Naive thymus-derived CD8-positive, alpha-beta T cell (primary cell): ENCODE results near the gene LRGUK. TPM values are rescaled to one million over a fixed set of nuclear protein-coding genes. Genes with fewer than 3 reads are reported as not detected.
"Not testable (repeated sequence)": the region's sequence is repeated elsewhere in the genome, so short reads cannot be mapped to it uniquely, and the experiment has no call there.

Experiments
- ATAC-seq, 2 donors: fragments of 150-1000 bp; cut with Tn5 transposase in 1 of 2; sonication (Bioruptor Pico), chemical (Tn5 transposase) in 1 of 2; 1 replicate in 1 of 2; 2 replicates in 1 of 2; pipeline ENCODE4 v1.10.0; 2021; ENCODE audit warnings: mild to moderate bottlenecking in 2 of 2, moderate library complexity in 2 of 2
- POLR2A ChIA-PET: fragments of 350-600 bp; sonication (Branson Sonifier 250); formaldehyde crosslinking; loops from one replicate; lab custom pipeline; 2021; ENCODE audit warnings: antibody characterized with exemption; lab: Charles Lee
- DNase-seq, 10 donors: peaks; one replicate each; pipeline versions ENCODE4 v3.0.0 to v3.0.0-alpha.2; 2020 to 2022
- H3K27ac Mint-ChIP-seq, 10 donors: one replicate each; pipeline ENCODE4 v1.8.0; 2020 to 2022; ENCODE audit warnings: mild to moderate bottlenecking in 10 of 10, mixed read lengths in 10 of 10, moderate library complexity in 4 of 10, inconsistent platforms in 1 of 10
- H3K27me3 Mint-ChIP-seq, 5 donors: one replicate each; pipeline ENCODE4 v1.8.0; 2021 to 2022; ENCODE audit warnings: mixed read lengths in 5 of 5
- H3K36me3 Mint-ChIP-seq, 3 donors: one replicate each; pipeline ENCODE4 v1.8.0; 2020 to 2022; ENCODE audit warnings: mixed read lengths in 3 of 3, mild to moderate bottlenecking in 2 of 3, inconsistent platforms in 1 of 3
- H3K4me1 Mint-ChIP-seq, 4 donors: one replicate each; pipeline ENCODE4 v1.8.0; 2021 to 2022; ENCODE audit warnings: mixed read lengths in 4 of 4
- H3K4me3 Mint-ChIP-seq, 10 donors: one replicate each; pipeline ENCODE4 v1.8.0; 2020 to 2022; ENCODE audit warnings: mild to moderate bottlenecking in 10 of 10, mixed read lengths in 10 of 10, moderate library complexity in 6 of 10, inconsistent platforms in 1 of 10
- H3K9me3 Mint-ChIP-seq, 9 donors: one replicate each; pipeline ENCODE4 v1.8.0; 2020 to 2022; ENCODE audit warnings: mixed read lengths in 9 of 9, mild to moderate bottlenecking in 3 of 9, inconsistent platforms in 1 of 9, moderate library complexity in 1 of 9
- polyA plus RNA-seq, 3 donors: library from polyadenylated mRNA; unstranded; fragments of 300-500 nt; fragmentation: Illumina TruSeq; gene quantifications; one replicate each; pipeline ENCODE4 v1.2.3, GENCODE V29; 2021
- total RNA-seq, 8 experiments: library from RNA in 2 of 8; stranded (reverse) in 2 of 8; gene quantifications; one replicate each; pipeline ENCODE4 v1.2.3 and lab custom pipeline; 2021 to 2026

LRGUK gene
- total RNA-seq (under 1 TPM; 0.34 to 0.60 TPM), polyA plus RNA-seq (under 1 TPM in 1 of 3 donors, not detected in 2; 0.09 TPM), total RNA-seq (lab: John Stamatoyannopoulos, UW) (0 to 0.64 (median 0.20) reads per million in 6 experiments)

GRCh38 chr7:134126966-134127848 is at the start of gene LRGUK:
Gene LRGUK (plus strand): TSS chr7:134127340. CDS start chr7:134127368, 28 bp downstream.
- Mint-ChIP-seq H3K27ac (peak within 1 kb of the TSS in 6 of 10 donors; percentile 7 to 72 (median 40)), H3K9me3 (no peaks in the 10 kb centered on the region)
- POLR2A ChIA-PET = no interaction called here

GRCh38 chr7:134077560-134077959 is 49.6 kb upstream of the LRGUK start:
- peaks cover 10 to 32% (median 22%) of the 10 kb centered on the region in 3 donors for H3K36me3 Mint-ChIP-seq
- peaks cover 0 to 32% (median 12%) of the 10 kb centered on the region in 9 donors for H3K9me3 Mint-ChIP-seq
- ATAC-seq, H3K27me3 Mint-ChIP-seq, H3K4me3 Mint-ChIP-seq, H3K4me1 Mint-ChIP-seq, DNase-seq, POLR2A ChIA-PET, H3K27ac Mint-ChIP-seq: not testable (repeated sequence)

More at GRCh38 chr7:134126966-134127848, at the start of gene LRGUK:
- Mint-ChIP-seq H3K36me3 (no peaks in the 10 kb centered on the region), H3K4me3 (peak within 1 kb of the TSS; percentile 86 to 93 (median 90)), H3K27me3 (peaks cover 16 to 35% (median 24%) of the 10 kb centered on the region in 5 donors), H3K4me1 (peaks cover 9 to 19% (median 14%) of the 10 kb centered on the region in 4 donors)
- ATAC-seq (peak; percentile 100), DNase-seq (peak; percentile 62 to 90 (median 79))

- H3K27me3 Mint-ChIP-seq = no peaks in the 10 kb centered on the region
- ATAC-seq = no peak
- POLR2A ChIA-PET = no interaction called here
Observed at GRCh38 chr7:134078991-134079390, 48.1 kb upstream of the LRGUK start.

GRCh38 chr7:134081695-134082094 is 45.4 kb upstream of the LRGUK start:
- H3K27ac Mint-ChIP-seq = no peak overlapping the region
- POLR2A ChIA-PET = no interaction called here
- H3K27me3 Mint-ChIP-seq = no peaks in the 10 kb centered on the region
- H3K36me3 Mint-ChIP-seq = peaks cover 0 to 16% (median 9%) of the 10 kb centered on the region in 3 donors
- DNase-seq (no peak), ATAC-seq (no peak)
- H3K9me3 Mint-ChIP-seq = peaks cover 0 to 17% (median 7%) of the 10 kb centered on the region in 9 donors
- H3K4me1 Mint-ChIP-seq = peaks cover 0 to 6% (median 0%) of the 10 kb centered on the region in 4 donors
- no peak overlapping the region for H3K4me3 Mint-ChIP-seq

More at GRCh38 chr7:134078991-134079390, 48.1 kb upstream of the LRGUK start:
- peaks cover 0 to 32% (median 9%) of the 10 kb centered on the region in 9 donors for H3K9me3 Mint-ChIP-seq
- no peak overlapping the region for H3K27ac Mint-ChIP-seq
- no peak for DNase-seq
- H3K36me3 Mint-ChIP-seq = peaks cover 10 to 32% (median 20%) of the 10 kb centered on the region in 3 donors
- H3K4me3 Mint-ChIP-seq = no peak overlapping the region
- no peaks in the 10 kb centered on the region for H3K4me1 Mint-ChIP-seq

GRCh38 chr7:134083766-134084487 is 43.2 kb upstream of the LRGUK start:
- POLR2A ChIA-PET = no interaction called here
- Mint-ChIP-seq H3K27ac (no peak overlapping the region), H3K4me1 (peaks cover 0 to 6% (median 0%) of the 10 kb centered on the region in 4 donors), H3K9me3 (peaks cover 6 to 38% (median 20%) of the 10 kb centered on the region in 9 donors), H3K4me3 (no peak overlapping the region), H3K27me3 (peaks cover 0 to under 1% (median 0%) of the 10 kb centered on the region in 5 donors), H3K36me3 (peaks cover 0 to 25% (median 22%) of the 10 kb centered on the region in 3 donors)
- ATAC-seq (no peak), DNase-seq (no peak)

GRCh38 chr7:134084488-134085144 is 42.5 kb upstream of the LRGUK start:
- ATAC-seq (no peak), DNase-seq (no peak)
- Mint-ChIP-seq H3K4me1 (peaks cover 0 to 6% (median 0%) of the 10 kb centered on the region in 4 donors), H3K36me3 (peaks cover 3 to 31% (median 29%) of the 10 kb centered on the region in 3 donors), H3K4me3 (no peak overlapping the region), H3K27ac (no peak overlapping the region), H3K27me3 (peaks cover 0 to 3% (median 0%) of the 10 kb centered on the region in 5 donors), H3K9me3 (peaks cover 12 to 45% (median 25%) of the 10 kb centered on the region in 9 donors)
- POLR2A ChIA-PET = no interaction called here

- H3K4me3 Mint-ChIP-seq = no peak overlapping the region
- ATAC-seq (no peak), DNase-seq (no peak)
- peaks cover 16 to 52% (median 32%) of the 10 kb centered on the region in 9 donors for H3K9me3 Mint-ChIP-seq
- H3K27ac Mint-ChIP-seq = no peak overlapping the region
- POLR2A ChIA-PET = no interaction called here
- peaks cover 0 to 6% (median 0%) of the 10 kb centered on the region in 4 donors for H3K4me1 Mint-ChIP-seq
- peaks cover 0 to 7% (median 0%) of the 10 kb centered on the region in 5 donors for H3K27me3 Mint-ChIP-seq
- peaks cover 3 to 37% (median 36%) of the 10 kb centered on the region in 3 donors for H3K36me3 Mint-ChIP-seq
Observed at GRCh38 chr7:134085311-134085710, 41.8 kb upstream of the LRGUK start.

- no peak overlapping the region for H3K4me3 Mint-ChIP-seq
- POLR2A ChIA-PET = no interaction called here
- H3K27me3 Mint-ChIP-seq = peaks cover 0 to 10% (median 0%) of the 10 kb centered on the region in 5 donors
- peaks cover 20 to 63% (median 38%) of the 10 kb centered on the region in 9 donors for H3K9me3 Mint-ChIP-seq
- H3K27ac Mint-ChIP-seq = no peak overlapping the region
- no peak for DNase-seq
- peaks cover 3 to 38% (median 36%) of the 10 kb centered on the region in 3 donors for H3K36me3 Mint-ChIP-seq
- peaks cover 0 to 6% (median 0%) of the 10 kb centered on the region in 4 donors for H3K4me1 Mint-ChIP-seq
- no peak for ATAC-seq
Observed at GRCh38 chr7:134086998-134087735, 40.0 kb upstream of the LRGUK start.

- Mint-ChIP-seq H3K9me3 (peaks cover 24 to 72% (median 44%) of the 10 kb centered on the region in 9 donors), H3K36me3 (peaks cover 3 to 42% (median 33%) of the 10 kb centered on the region in 3 donors)
- POLR2A ChIA-PET = no interaction called here
Observed at GRCh38 chr7:134088199-134088598, 38.9 kb upstream of the LRGUK start.

GRCh38 chr7:134089446-134089845 is 37.7 kb upstream of the LRGUK start:
- ATAC-seq (no peak), DNase-seq (no peak)
- peaks cover 0 to 6% (median 0%) of the 10 kb centered on the region in 4 donors for H3K4me1 Mint-ChIP-seq
- H3K27me3 Mint-ChIP-seq = peaks cover 0 to 10% (median 0%) of the 10 kb centered on the region in 5 donors
- H3K4me3 Mint-ChIP-seq = no peak overlapping the region
- POLR2A ChIA-PET = no interaction called here
- peaks cover 30 to 85% (median 56%) of the 10 kb centered on the region in 9 donors for H3K9me3 Mint-ChIP-seq
- peaks cover 3 to 51% (median 38%) of the 10 kb centered on the region in 3 donors for H3K36me3 Mint-ChIP-seq
- H3K27ac Mint-ChIP-seq = no peak overlapping the region

More at GRCh38 chr7:134088199-134088598, 38.9 kb upstream of the LRGUK start:
- Mint-ChIP-seq H3K4me1 (peaks cover 0 to 6% (median 0%) of the 10 kb centered on the region in 4 donors), H3K27me3 (peaks cover 0 to 10% (median 0%) of the 10 kb centered on the region in 5 donors), H3K27ac (no peak overlapping the region), H3K4me3 (no peak overlapping the region)
- no peak for DNase-seq
- no peak for ATAC-seq

GRCh38 chr7:134098072-134098471 is 29.1 kb upstream of the LRGUK start:
- Mint-ChIP-seq H3K9me3 (peaks cover 13 to 58% (median 38%) of the 10 kb centered on the region in 9 donors), H3K36me3 (peaks cover 0 to 38% (median 13%) of the 10 kb centered on the region in 3 donors)
- POLR2A ChIA-PET = no interaction called here

More at GRCh38 chr7:134098072-134098471, 29.1 kb upstream of the LRGUK start:
- DNase-seq = no peak
- no peaks in the 10 kb centered on the region for H3K4me1 Mint-ChIP-seq
- ATAC-seq = no peak
- H3K4me3 Mint-ChIP-seq = no peak overlapping the region
- no peaks in the 10 kb centered on the region for H3K27me3 Mint-ChIP-seq
- H3K27ac Mint-ChIP-seq = no peak overlapping the region
